Epithelial cell of esophagus (primary cell): ENCODE measurements around the gene MAPT.

ENCODE experiments used
- DNase-seq: peaks from one replicate; pipeline ENCODE4 v3.0.0; 2010; ENCODE audit warnings: low read depth
- H3K4me3 ChIP-seq: 2 replicates; pipeline ENCODE4 v1.5.1; 2011; ENCODE audit warnings: mild to moderate bottlenecking, low read length, control low read depth
- CTCF ChIP-seq: IDR thresholded peaks from 2 replicates; pipeline ENCODE4 v1.5.1; 2011; ENCODE audit warnings: low read depth, mild to moderate bottlenecking, low read length, control low read depth, inconsistent platforms; ENCODE audit not compliant: insufficient read depth; ENCODE audit errors: missing control alignments

MAPT gene

GRCh38 chr17:46053911-46054534 lies 159.7 kb downstream of the MAPT start:
- DNase-seq: peak; percentile 20
- no peak for TF ChIP-seq CTCF
- H3K4me3 ChIP-seq: no peak overlapping the region

- H3K4me3 ChIP-seq: no peak overlapping the region
- TF ChIP-seq CTCF: no peak
- peak; percentile 27 for DNase-seq
Measured at GRCh38 chr17:46056800-46057304, 162.5 kb downstream of the MAPT start.

- no peak for DNase-seq
- no peak overlapping the region for H3K4me3 ChIP-seq
- TF ChIP-seq CTCF: no peak
Measured at GRCh38 chr17:46057366-46057765, 163.0 kb downstream of the MAPT start.

GRCh38 chr17:46059486-46059885 lies 165.1 kb downstream of the MAPT start:
- TF ChIP-seq CTCF: no peak
- DNase-seq: no peak
- H3K4me3 ChIP-seq: no peak overlapping the region

GRCh38 chr17:46060461-46060860 lies 166.1 kb downstream of the MAPT start:
- H3K4me3 ChIP-seq: no peak overlapping the region
- TF ChIP-seq CTCF: no peak
- no peak for DNase-seq

GRCh38 chr17:46061435-46061834 lies 167.1 kb downstream of the MAPT start:
- peak; percentile 7 for TF ChIP-seq CTCF
- H3K4me3 ChIP-seq: no peak overlapping the region
- peak; percentile 19 for DNase-seq

GRCh38 chr17:46063241-46063640 lies 168.9 kb downstream of the MAPT start:
- TF ChIP-seq CTCF: no peak
- DNase-seq: peak; percentile 94
- no peak overlapping the region for H3K4me3 ChIP-seq
